SK-N-MC (cell line): Measurements from ENCODE around the gene HS3ST1.

ENCODE experiments used
- EZH2 ChIP-seq: fragments of 200-600 bp; sonication (generic); IDR thresholded peaks from one replicate; pipeline ENCODE4 v1.6.1; 2017; ENCODE audit warnings: antibody characterized with exemption
- POLR2AphosphoS5 ChIP-seq: IDR thresholded peaks from 2 replicates; pipeline ENCODE4 v1.6.1; 2012; ENCODE audit warnings: mild to moderate bottlenecking, low read depth, low read length, borderline replicate concordance

GRCh38 chr4:11440481-11441193 is 11.9 kb upstream of the HS3ST1 start:
- TF ChIP-seq EZH2 (no peak), POLR2AphosphoS5 (no peak)
